ENCODE results near the gene RAB40B. TPM values are rescaled to one million over a fixed set of nuclear protein-coding genes. Genes with fewer than 3 reads are reported as not detected.
A peak's percentile ranks its signal among the peaks of the same experiment; 100 is the strongest.

The RAB40B gene
- total and polyA plus RNA-seq, 2 of the 13 experiments (the other 11 are each of a cell fraction or from before 2014, with no cell fraction given): 6.2 to 6.5 TPM

DNA sequence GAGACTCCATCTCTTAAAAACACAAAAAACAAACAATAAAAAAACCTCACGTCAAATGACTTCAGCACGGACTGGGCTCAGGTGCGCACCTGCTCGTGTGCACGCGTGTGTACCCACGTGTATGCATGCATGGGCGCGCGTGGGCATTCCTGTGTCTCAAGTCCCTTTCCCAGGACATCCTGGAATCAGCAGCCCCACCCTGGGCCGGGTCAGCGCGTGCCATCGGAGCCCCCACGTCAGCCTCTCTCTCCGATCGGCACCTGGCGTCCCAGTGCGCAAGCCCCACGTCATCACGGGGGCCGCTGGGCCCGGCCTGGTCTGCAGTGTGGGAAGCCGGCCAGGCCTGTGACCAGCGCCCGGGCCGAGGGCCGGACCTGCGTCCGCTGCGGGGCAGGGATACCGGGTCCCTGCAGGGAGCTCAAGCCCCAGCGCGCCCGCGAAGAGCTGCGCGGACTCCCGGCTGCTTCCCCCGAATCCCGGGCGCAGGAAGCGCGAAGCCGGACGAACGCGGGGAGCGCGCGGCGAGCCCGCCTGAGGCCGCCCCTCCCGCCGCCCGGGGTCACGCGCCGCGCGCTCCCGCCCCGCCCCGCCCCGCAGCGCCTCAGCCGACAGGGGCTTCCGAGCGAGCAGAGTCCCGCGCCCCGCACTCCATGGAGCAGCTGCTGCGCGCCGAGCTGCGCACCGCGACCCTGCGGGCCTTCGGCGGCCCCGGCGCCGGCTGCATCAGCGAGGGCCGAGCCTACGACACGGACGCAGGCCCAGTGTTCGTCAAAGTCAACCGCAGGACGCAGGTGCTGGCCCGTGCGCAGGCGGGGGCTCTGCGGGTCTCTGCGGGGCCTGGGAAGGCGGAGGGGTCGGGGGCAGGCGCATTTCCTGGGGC is 36.7 kb upstream of the RAB40B start, which contains the start of gene FN3K (continued):
- TF ChIP-seq ATF7-NPFF (CRISPR knock-in tag; IDR thresholded peaks at IDR 0.05; ENCODE audit: low read depth) (peak; percentile 62; the same call in 1 of the 2 replicates), BHLHE40 (IDR thresholded peaks at IDR 0.05; ENCODE audit: low read length) (no peak), POLR2A (IDR thresholded peaks at IDR 0.05; ENCODE audit: insufficient read depth in 1 of 2, low read depth in 2 of 2, low read length in 2 of 2) (peak; percentile 67 to 91), NFATC3 (CRISPR knock-in tag; IDR thresholded peaks at IDR 0.05) (no peak), ZKSCAN8 (CRISPR knock-in tag; IDR thresholded peaks at IDR 0.05; ENCODE audit: borderline replicate concordance) (no peak), ZNF317 (CRISPR knock-in tag; IDR thresholded peaks at IDR 0.05) (no peak), KLF9 (CRISPR knock-in tag; IDR thresholded peaks at IDR 0.05; ENCODE audit: low read depth) (no peak), ZFX (CRISPR knock-in tag; IDR thresholded peaks at IDR 0.05; ENCODE audit: low read depth) (peak; percentile 88), KDM3A (CRISPR knock-in tag; IDR thresholded peaks at IDR 0.05; ENCODE audit: low read depth) (no peak; the same call in 1 of the 2 replicates), SIX1 (CRISPR knock-in tag; IDR thresholded peaks at IDR 0.05; ENCODE audit: borderline replicate concordance) (no peak), PTBP1 (IDR thresholded peaks at IDR 0.05; ENCODE audit: low read depth, low read length, poor library complexity, severe bottlenecking) (peak; percentile 19), RBM39 (IDR thresholded peaks at IDR 0.05; ENCODE audit: low read depth, low read length, poor library complexity, severe bottlenecking) (peak; percentile 58), KMT2A (CRISPR knock-in tag; IDR thresholded peaks at IDR 0.05) (peak; percentile 61)
- TF ChIP-seq, protein P1, sequence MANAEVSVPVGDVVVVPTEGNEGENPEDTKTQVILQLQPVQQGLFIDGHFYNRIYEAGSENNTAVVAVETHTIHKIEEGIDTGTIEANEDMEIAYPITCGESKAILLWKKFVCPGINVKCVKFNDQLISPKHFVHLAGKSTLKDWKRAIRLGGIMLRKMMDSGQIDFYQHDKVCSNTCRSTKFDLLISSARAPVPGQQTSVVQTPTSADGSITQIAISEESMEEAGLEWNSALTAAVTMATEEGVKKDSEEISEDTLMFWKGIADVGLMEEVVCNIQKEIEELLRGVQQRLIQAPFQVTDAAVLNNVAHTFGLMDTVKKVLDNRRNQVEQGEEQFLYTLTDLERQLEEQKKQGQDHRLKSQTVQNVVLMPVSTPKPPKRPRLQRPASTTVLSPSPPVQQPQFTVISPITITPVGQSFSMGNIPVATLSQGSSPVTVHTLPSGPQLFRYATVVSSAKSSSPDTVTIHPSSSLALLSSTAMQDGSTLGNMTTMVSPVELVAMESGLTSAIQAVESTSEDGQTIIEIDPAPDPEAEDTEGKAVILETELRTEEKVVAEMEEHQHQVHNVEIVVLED (CRISPR knock-in tag; IDR thresholded peaks at IDR 0.05; ENCODE audit: borderline replicate concordance): peak; percentile 37; the same call in 1 of the 2 replicates
- TF ChIP-seq, protein P2, sequence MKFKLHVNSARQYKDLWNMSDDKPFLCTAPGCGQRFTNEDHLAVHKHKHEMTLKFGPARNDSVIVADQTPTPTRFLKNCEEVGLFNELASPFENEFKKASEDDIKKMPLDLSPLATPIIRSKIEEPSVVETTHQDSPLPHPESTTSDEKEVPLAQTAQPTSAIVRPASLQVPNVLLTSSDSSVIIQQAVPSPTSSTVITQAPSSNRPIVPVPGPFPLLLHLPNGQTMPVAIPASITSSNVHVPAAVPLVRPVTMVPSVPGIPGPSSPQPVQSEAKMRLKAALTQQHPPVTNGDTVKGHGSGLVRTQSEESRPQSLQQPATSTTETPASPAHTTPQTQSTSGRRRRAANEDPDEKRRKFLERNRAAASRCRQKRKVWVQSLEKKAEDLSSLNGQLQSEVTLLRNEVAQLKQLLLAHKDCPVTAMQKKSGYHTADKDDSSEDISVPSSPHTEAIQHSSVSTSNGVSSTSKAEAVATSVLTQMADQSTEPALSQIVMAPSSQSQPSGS (CRISPR knock-in tag; IDR thresholded peaks at IDR 0.05): no peak; the same call in 1 of the 2 replicates
- TF ChIP-seq, protein P3, sequence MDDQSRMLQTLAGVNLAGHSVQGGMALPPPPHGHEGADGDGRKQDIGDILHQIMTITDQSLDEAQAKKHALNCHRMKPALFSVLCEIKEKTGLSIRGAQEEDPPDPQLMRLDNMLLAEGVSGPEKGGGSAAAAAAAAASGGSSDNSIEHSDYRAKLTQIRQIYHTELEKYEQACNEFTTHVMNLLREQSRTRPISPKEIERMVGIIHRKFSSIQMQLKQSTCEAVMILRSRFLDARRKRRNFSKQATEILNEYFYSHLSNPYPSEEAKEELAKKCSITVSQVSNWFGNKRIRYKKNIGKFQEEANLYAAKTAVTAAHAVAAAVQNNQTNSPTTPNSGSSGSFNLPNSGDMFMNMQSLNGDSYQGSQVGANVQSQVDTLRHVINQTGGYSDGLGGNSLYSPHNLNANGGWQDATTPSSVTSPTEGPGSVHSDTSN (CRISPR knock-in tag; IDR thresholded peaks at IDR 0.05; ENCODE audit: borderline replicate concordance): 0 out of 2 replicates have a peak, but pooled peaks have one; percentile 19
- TF ChIP-seq, protein P4, sequence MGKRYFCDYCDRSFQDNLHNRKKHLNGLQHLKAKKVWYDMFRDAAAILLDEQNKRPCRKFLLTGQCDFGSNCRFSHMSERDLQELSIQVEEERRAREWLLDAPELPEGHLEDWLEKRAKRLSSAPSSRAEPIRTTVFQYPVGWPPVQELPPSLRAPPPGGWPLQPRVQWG (CRISPR knock-in tag; IDR thresholded peaks at IDR 0.05; ENCODE audit: borderline replicate concordance, low read depth): no peak
